ENCODE data around the gene CILP. TPM values are rescaled to one million over a fixed set of nuclear protein-coding genes. Genes with fewer than 3 reads are reported as not detected.

CILP gene
- total and polyA plus RNA-seq, 2 of the 13 experiments (the other 11 are each of a cell fraction or from before 2014, with no cell fraction given): 0.03 TPM; not detected in 1

- no peaks in the 10 kb centered on the region for H3K79me2 ChIP-seq (ENCODE audit: insufficient read depth, low read length)
- no peak overlapping the region for H3K4me3 ChIP-seq (replicated peaks in 1 of 3; ENCODE audit: insufficient read depth in 1 of 3, low read depth in 2 of 3, low read length in 3 of 3)
- H4K20me1 ChIP-seq (ENCODE audit: insufficient read depth, low read length): no peaks in the 10 kb centered on the region
- in situ Hi-C loops (cut with HindIII; ENCODE audit: extremely low pct_ligation_motif_present, low pct_unique_long_range_greater_than_20kb): no loop called here
- no peak for FAIRE-seq
- intact Hi-C loops (cut with micrococcal nuclease; ENCODE audit: unreplicated experiment): no loop called here
- ChIA-PET CTCF (ENCODE audit: low intra/inter-chr PET ratio, low total read pairs) (no interaction called here), POLR2A (no interaction called here)
- BruUV-seq (replicated peaks): no TSS peak
- TF ChIP-seq MXD1 (CRISPR knock-in tag; IDR thresholded peaks at IDR 0.05) (no peak), HDAC1 (CRISPR knock-in tag; IDR thresholded peaks at IDR 0.05) (no peak), THAP7 (CRISPR knock-in tag; IDR thresholded peaks at IDR 0.05) (no peak), EEA1 (CRISPR knock-in tag; IDR thresholded peaks at IDR 0.05; ENCODE audit: borderline replicate concordance) (no peak), ZSCAN30 (CRISPR knock-in tag; IDR thresholded peaks at IDR 0.05) (no peak), ZEB1 (IDR thresholded peaks at IDR 0.05; ENCODE audit: insufficient replicate concordance, low read depth) (no peak), ZBTB33 (CRISPR knock-in tag; IDR thresholded peaks at IDR 0.05) (no peak), ZFP37 (CRISPR knock-in tag; IDR thresholded peaks at IDR 0.05; ENCODE audit: borderline replicate concordance) (no peak)
- no peak for ATAC-seq
- H3K4me2 ChIP-seq (ENCODE audit: low read depth, low read length): no peak overlapping the region
- no peak overlapping the region for H3K9ac ChIP-seq (ENCODE audit: insufficient read depth, low read depth, low read length)
- DNase-seq (ENCODE audit: low spot score): no peak
- H3K27me3 ChIP-seq (ENCODE audit: control insufficient read depth in 1 of 2, insufficient read depth in 2 of 2, low read length in 2 of 2): peaks cover 2 to 34% of the 10 kb centered on the region in 2 experiments; a peak in 3 of 5 replicates
- WGBS (ENCODE audit: low lambda C conversion rate): 19% methylated on average over 2 of the region's 6 CpGs
- no peaks in the 10 kb centered on the region for H3K4me1 ChIP-seq (ENCODE audit: insufficient read depth, low read length)
- H3K27ac ChIP-seq (ENCODE audit: extremely low read length, insufficient read depth, low read length): no peak overlapping the region
- H2AFZ ChIP-seq (ENCODE audit: low read length): no peak overlapping the region
- no peaks in the 10 kb centered on the region for H3K9me3 ChIP-seq (ENCODE audit: low read length)
- no peaks in the 10 kb centered on the region for H3K36me3 ChIP-seq (replicated peaks in 1 of 2; ENCODE audit: control insufficient read depth in 1 of 2, insufficient read depth in 2 of 2, low read length in 2 of 2)
Measured at GRCh38 chr15:65204236-65204930, 6.9 kb downstream of the CILP start.
